GM20000 (cell line): ENCODE data around the gene EHD2.
"Not testable (repeated sequence)": the region's sequence is repeated elsewhere in the genome, so short reads cannot be mapped to it uniquely, and the experiment has no call there.

Source experiments
- DNase-seq: peaks from one replicate; pipeline ENCODE4 v3.0.0; 2012; ENCODE audit warnings: low spot score
- CTCF ChIP-seq: IDR thresholded peaks from 2 replicates; pipeline ENCODE4 v1.5.1; 2012; ENCODE audit warnings: mild to moderate bottlenecking, control low read depth; ENCODE audit errors: extremely low read depth, missing control alignments

EHD2 gene

GRCh38 chr19:47704024-47704423 is 9.2 kb upstream of the EHD2 start:
- TF ChIP-seq CTCF: no peak
- DNase-seq: no peak

GRCh38 chr19:47704656-47705055 is 8.6 kb upstream of the EHD2 start:
- no peak for TF ChIP-seq CTCF
- no peak for DNase-seq

- TF ChIP-seq CTCF: peak; percentile 70
- peak; percentile 84 for DNase-seq
These were observed 5.9 kb upstream of the EHD2 start for GRCh38 chr19:47707135-47707925.

- no peak for DNase-seq
- no peak for TF ChIP-seq CTCF
These were observed 1.5 kb upstream of the EHD2 start for GRCh38 chr19:47711652-47712242.

- DNase-seq: no peak
- TF ChIP-seq CTCF: no peak
These were observed 1.1 kb downstream of the EHD2 start for GRCh38 chr19:47714339-47714738.

GRCh38 chr19:47714855-47715254 is 1.6 kb downstream of the EHD2 start:
- not testable (repeated sequence) for DNase-seq

GRCh38 chr19:47716270-47716937 is 3.2 kb downstream of the EHD2 start:
- no peak for TF ChIP-seq CTCF
- DNase-seq: no peak

GRCh38 chr19:47718415-47719046 is 5.3 kb downstream of the EHD2 start:
- DNase-seq: not testable (repeated sequence)
